Sigmoid colon (tissue), 7 donors: ENCODE data around the gene ANKRD33B. TPM values are rescaled to one million over a fixed set of nuclear protein-coding genes. Genes with fewer than 3 reads are reported as not detected.
A peak's percentile ranks its signal among the peaks of the same experiment; 100 is the strongest.

ENCODE experiments used
- DNase-seq: peaks from one replicate; pipeline ENCODE4 v3.0.0-alpha.2; 2019
- H3K27ac ChIP-seq, 4 donors: fragments of 200-600 bp; sonication (generic); one replicate each; pipeline ENCODE4 v1.5.1; 2016 to 2019; ENCODE audit warnings: mild to moderate bottlenecking in 1 of 4
- H3K27me3 ChIP-seq, 3 donors: fragments of 200-600 bp; sonication (generic); one replicate each; pipeline ENCODE4 v1.5.1; 2019; ENCODE audit warnings: mild to moderate bottlenecking in 1 of 3
- H3K36me3 ChIP-seq, 4 donors: fragments of 200-600 bp; sonication (generic); one replicate each; pipeline ENCODE4 v1.5.1; 2016 to 2019
- H3K4me1 ChIP-seq, 4 donors: fragments of 200-600 bp; sonication (generic); one replicate each; pipeline ENCODE4 v1.5.1; 2017 to 2019
- H3K4me3 ChIP-seq, 4 donors: fragments of 200-600 bp; sonication (generic); one replicate each; pipeline ENCODE4 v1.5.1; 2017 to 2019; ENCODE audit warnings: mild to moderate bottlenecking in 2 of 4, moderate library complexity in 1 of 4
- H3K9me3 ChIP-seq, 4 donors: fragments of 200-600 bp in 3 of 4; sonication (generic) in 3 of 4; one replicate each; pipeline versions ENCODE4 v1.5.1 to v1.6.1; 2013 to 2019
- EP300 ChIP-seq, 4 donors: sonication (generic); formaldehyde crosslinking; IDR thresholded peaks; one replicate each; pipeline ENCODE4 v1.6.1; 2017; ENCODE audit warnings: antibody characterized with exemption in 4 of 4
- POLR2A ChIP-seq, 2 donors: fragments of 450-650 bp; IDR thresholded peaks; one replicate each; pipeline ENCODE4 v1.6.1; 2016; ENCODE audit warnings: antibody characterized with exemption in 2 of 2, mild to moderate bottlenecking in 2 of 2, moderate library complexity in 2 of 2
- POLR2AphosphoS5 ChIP-seq, 4 donors: sonication (generic); formaldehyde crosslinking; IDR thresholded peaks; one replicate each; pipeline ENCODE4 v1.6.1; 2017; ENCODE audit warnings: antibody characterized with exemption in 4 of 4
- WGBS, 2 donors: extraction: QIAGEN DNeasy Blood & Tissue Kit; methylation state at CpG; one replicate each; pipeline ENCODE4 v1.1.7; 2013; 5-methylcytosine and 5-hydroxymethylcytosine counted together
- intact Hi-C: fragments of 100-400 bp; cut with DNase I; formaldehyde crosslinking; loops from one replicate; pipeline ENCODE4 v1.15.1; 2023
- polyA plus RNA-seq, 3 donors: library from polyadenylated mRNA; stranded (reverse); fragments of 200-250 nt; gene quantifications; one replicate each; pipeline ENCODE4 v1.2.3, GENCODE V29; 2013
- total RNA-seq, 4 donors: library from RNA; depleted of rRNA; stranded (reverse); fragments of >200 nt; gene quantifications; one replicate each; pipeline ENCODE4 v1.1.0, GENCODE V29; 2016
- TF ChIP-seq, protein P1 (sequence below), 4 experiments: fragments of 450-650 bp in 3 of 4; fragments of 200-600 bp in 1 of 4; IDR thresholded peaks; one replicate each; pipeline ENCODE4 v1.5.1; 2016 to 2019; ENCODE audit warnings: antibody characterized with exemption in 4 of 4, mild to moderate bottlenecking in 3 of 4, moderate library complexity in 2 of 4
- donor health status: healthy with polysubstance abuse.
- donor health status: Bipolar disorder and iron deficiency.
- donor health status: healthy.

The ANKRD33B gene
- total and polyA plus RNA-seq, 7 donors = 0.23 to 4.6 (median 2.7) TPM

DNA sequence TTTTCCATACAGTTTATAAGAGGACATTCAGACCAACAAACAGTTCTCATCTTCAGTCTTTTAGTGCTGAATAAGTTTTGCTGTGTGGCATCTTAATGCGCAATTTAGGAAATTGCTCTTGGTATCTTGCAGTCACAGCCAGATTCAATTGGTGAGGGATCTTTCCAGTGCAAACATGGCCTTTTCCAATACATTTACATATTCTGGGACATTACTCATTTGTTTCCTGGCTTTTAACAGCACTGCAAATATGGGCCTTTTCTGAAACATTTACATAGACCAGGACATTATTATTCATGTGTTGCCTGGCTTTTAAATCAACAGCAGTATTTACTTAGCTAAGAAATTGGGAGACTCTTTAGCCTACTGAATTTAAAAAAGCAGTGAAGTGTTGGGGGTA lies 22.7 kb downstream of the ANKRD33B start:
- Histone ChIP-seq H3K4me3 (no peak overlapping the region), H3K9me3 (no peaks in the 10 kb centered on the region), H3K27ac (no peak overlapping the region), H3K36me3 (no peaks in the 10 kb centered on the region), H3K27me3 (peaks cover 0 to 13% (median 0%) of the 10 kb centered on the region in 3 donors), H3K4me1 (no peaks in the 10 kb centered on the region)
- intact Hi-C loops = no loop called here
- DNase-seq = no peak
- TF ChIP-seq, protein P1, sequence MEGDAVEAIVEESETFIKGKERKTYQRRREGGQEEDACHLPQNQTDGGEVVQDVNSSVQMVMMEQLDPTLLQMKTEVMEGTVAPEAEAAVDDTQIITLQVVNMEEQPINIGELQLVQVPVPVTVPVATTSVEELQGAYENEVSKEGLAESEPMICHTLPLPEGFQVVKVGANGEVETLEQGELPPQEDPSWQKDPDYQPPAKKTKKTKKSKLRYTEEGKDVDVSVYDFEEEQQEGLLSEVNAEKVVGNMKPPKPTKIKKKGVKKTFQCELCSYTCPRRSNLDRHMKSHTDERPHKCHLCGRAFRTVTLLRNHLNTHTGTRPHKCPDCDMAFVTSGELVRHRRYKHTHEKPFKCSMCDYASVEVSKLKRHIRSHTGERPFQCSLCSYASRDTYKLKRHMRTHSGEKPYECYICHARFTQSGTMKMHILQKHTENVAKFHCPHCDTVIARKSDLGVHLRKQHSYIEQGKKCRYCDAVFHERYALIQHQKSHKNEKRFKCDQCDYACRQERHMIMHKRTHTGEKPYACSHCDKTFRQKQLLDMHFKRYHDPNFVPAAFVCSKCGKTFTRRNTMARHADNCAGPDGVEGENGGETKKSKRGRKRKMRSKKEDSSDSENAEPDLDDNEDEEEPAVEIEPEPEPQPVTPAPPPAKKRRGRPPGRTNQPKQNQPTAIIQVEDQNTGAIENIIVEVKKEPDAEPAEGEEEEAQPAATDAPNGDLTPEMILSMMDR (IDR thresholded peaks at IDR 0.05) = no peak
- TF ChIP-seq EP300 (IDR thresholded peaks at IDR 0.05) (no peak), POLR2A (IDR thresholded peaks at IDR 0.05) (no peak), POLR2AphosphoS5 (IDR thresholded peaks at IDR 0.05) (no peak)
- WGBS, 2 donors = 95% methylated on average over 1 of the region's 1 CpG

DNA sequence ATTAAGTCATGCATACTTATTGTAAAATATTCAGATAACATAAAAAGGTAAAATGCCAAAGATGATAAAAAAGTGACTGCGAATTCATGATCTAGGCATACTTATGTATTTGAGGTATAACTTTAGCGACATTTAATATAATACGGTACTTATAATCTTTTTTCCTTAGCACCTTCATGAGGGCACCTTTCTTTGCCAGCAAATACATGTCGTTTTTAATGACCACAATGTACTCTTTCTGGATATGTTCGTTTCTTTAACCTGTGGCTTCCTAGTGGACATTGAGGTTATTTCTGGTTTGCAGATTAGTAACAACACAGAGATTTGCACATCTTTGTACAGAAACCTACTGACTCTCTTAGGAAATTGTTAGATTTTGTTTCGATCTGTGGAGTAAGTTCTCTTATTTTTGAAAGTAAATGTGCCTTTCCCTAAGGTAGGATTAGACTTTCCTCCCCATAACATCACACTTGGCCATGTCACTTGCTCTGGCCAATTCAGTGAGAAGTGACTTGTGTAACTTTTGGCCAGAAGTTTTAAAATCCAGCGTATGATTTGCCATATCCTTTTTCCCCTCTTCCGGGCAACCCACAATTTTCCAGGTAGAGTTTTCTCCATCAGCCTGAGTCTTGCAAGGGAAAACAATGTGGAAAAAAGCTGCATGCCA lies 24.4 kb downstream of the ANKRD33B start:
- H3K4me3 ChIP-seq = no peak overlapping the region
- no peaks in the 10 kb centered on the region for H3K4me1 ChIP-seq
- H3K36me3 ChIP-seq = no peaks in the 10 kb centered on the region
- no peak overlapping the region for H3K27ac ChIP-seq
- no peak for TF ChIP-seq POLR2A (IDR thresholded peaks at IDR 0.05)
- TF ChIP-seq, protein P1 (IDR thresholded peaks at IDR 0.05) = no peak
- TF ChIP-seq EP300 (IDR thresholded peaks at IDR 0.05) = no peak
- TF ChIP-seq POLR2AphosphoS5 (IDR thresholded peaks at IDR 0.05) = no peak
- no peaks in the 10 kb centered on the region for H3K9me3 ChIP-seq
- DNase-seq = no peak
- peaks cover 0 to 13% (median 0%) of the 10 kb centered on the region in 3 donors for H3K27me3 ChIP-seq
- intact Hi-C loops = no loop called here
- WGBS, 2 donors = 82 to 88% methylated on average over 8 of the region's 8 CpGs

GRCh38 chr5:10588779-10589447 lies 25.0 kb downstream of the ANKRD33B start:
- Histone ChIP-seq H3K27me3 (peaks cover 0 to 10% (median 0%) of the 10 kb centered on the region in 3 donors), H3K4me3 (no peak overlapping the region), H3K9me3 (no peaks in the 10 kb centered on the region), H3K4me1 (no peaks in the 10 kb centered on the region), H3K36me3 (no peaks in the 10 kb centered on the region), H3K27ac (no peak overlapping the region)
- 52 to 82% methylated on average over 11 of the region's 11 CpGs for WGBS, 2 donors
- intact Hi-C loops = no loop called here
- peak; percentile 34 for DNase-seq
- TF ChIP-seq POLR2AphosphoS5 (IDR thresholded peaks at IDR 0.05) (no peak), EP300 (IDR thresholded peaks at IDR 0.05) (no peak), POLR2A (IDR thresholded peaks at IDR 0.05) (no peak)
- TF ChIP-seq, protein P1 (IDR thresholded peaks at IDR 0.05) = no peak

GRCh38 chr5:10590226-10590999 lies 26.5 kb downstream of the ANKRD33B start:
- 79 to 84% methylated on average over 13 of the region's 13 CpGs for WGBS, 2 donors

More at GRCh38 chr5:10590226-10590999, 26.5 kb downstream of the ANKRD33B start:
- intact Hi-C loops = no loop called here
- Histone ChIP-seq H3K4me3 (no peak overlapping the region), H3K9me3 (no peaks in the 10 kb centered on the region), H3K4me1 (no peaks in the 10 kb centered on the region), H3K27ac (peak overlapping the region in 1 of 4 donors; percentile 18), H3K27me3 (no peaks in the 10 kb centered on the region), H3K36me3 (no peaks in the 10 kb centered on the region)
- TF ChIP-seq POLR2AphosphoS5 (IDR thresholded peaks at IDR 0.05) (no peak), POLR2A (IDR thresholded peaks at IDR 0.05) (no peak), EP300 (IDR thresholded peaks at IDR 0.05) (no peak)
- TF ChIP-seq, protein P1 (IDR thresholded peaks at IDR 0.05) = no peak
- no peak for DNase-seq
